Upper lobe of right lung (tissue), 1 donor: Measurements from ENCODE around the gene GRAMD1B. TPM values are rescaled to one million over a fixed set of nuclear protein-coding genes. Genes with fewer than 3 reads are reported as not detected.

ENCODE experiments used
- ATAC-seq: fragments of 200-7000 bp; cut with Tn5 transposase; one replicate; pipeline ENCODE4 v1.9.1; 2020; ENCODE audit warnings: mild to moderate bottlenecking, moderate library complexity
- DNase-seq: peaks from one replicate; pipeline ENCODE4 v3.0.0-alpha.2; 2020
- H3K27ac ChIP-seq: fragments of 200-600 bp; one replicate; pipeline ENCODE4 v1.8.0; 2022
- H3K27me3 ChIP-seq: fragments of 200-600 bp; one replicate; pipeline ENCODE4 v1.8.0; 2022; ENCODE audit warnings: mild to moderate bottlenecking
- H3K36me3 ChIP-seq: fragments of 200-600 bp; one replicate; pipeline ENCODE4 v1.8.0; 2022
- H3K4me1 ChIP-seq: fragments of 200-600 bp; one replicate; pipeline ENCODE4 v1.8.0; 2022
- H3K4me3 ChIP-seq: fragments of 200-600 bp; one replicate; pipeline ENCODE4 v1.8.0; 2022; ENCODE audit warnings: mild to moderate bottlenecking
- H3K9me3 ChIP-seq: fragments of 200-600 bp; one replicate; pipeline ENCODE4 v1.8.0; 2022
- intact Hi-C: fragments of 100-400 bp; cut with DNase I; formaldehyde crosslinking; loops from one replicate; pipeline ENCODE4 v1.11.0; 2022
- total RNA-seq: library from RNA; stranded (reverse); fragmentation: NEBNext Ultra II Directional; extraction: Animal tissue kit (Norgen Biotek cat#: 25700); gene quantifications from one replicate; pipeline ENCODE4 v1.2.1, GENCODE V29; 2021
- TF ChIP-seq, protein P1 (sequence below): fragments of 200-600 bp; IDR thresholded peaks from one replicate; pipeline ENCODE4 v1.8.0; 2022; ENCODE audit warnings: antibody characterized with exemption
- donor health status: DM: no; HTN: yes; CAD: no; lungs with severe emphysema.

The GRAMD1B gene
- total RNA-seq, 1 donor from 2014 or later, result 4.8 TPM

DNA sequence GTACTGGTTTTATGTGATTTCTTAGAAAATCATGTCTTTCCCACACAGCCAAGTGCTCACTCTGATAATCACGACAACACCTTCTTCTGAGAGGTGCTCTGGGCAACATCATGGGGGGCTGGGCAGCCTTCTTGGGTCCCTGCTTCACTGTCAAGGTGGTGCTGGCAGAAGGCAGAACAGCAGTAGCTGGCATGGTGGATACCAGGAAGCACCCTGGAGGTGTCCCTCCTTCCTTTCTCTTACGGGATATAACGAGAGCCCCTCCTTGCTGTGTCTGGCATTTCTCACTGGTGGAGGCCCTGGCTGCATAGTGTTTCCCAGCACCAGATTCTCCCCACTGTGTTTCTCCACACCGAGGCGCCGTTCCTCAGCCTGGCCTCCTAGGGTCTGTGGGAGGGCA, 163.5 kb downstream of the GRAMD1B start:
- no peaks in the 10 kb centered on the region for H3K9me3 ChIP-seq
- H3K4me3 ChIP-seq, result no peak overlapping the region
- no peaks in the 10 kb centered on the region for H3K27me3 ChIP-seq
- no peak for ATAC-seq
- no peak for DNase-seq
- H3K36me3 ChIP-seq, result no peaks in the 10 kb centered on the region
- H3K27ac ChIP-seq, result no peak overlapping the region
- no peaks in the 10 kb centered on the region for H3K4me1 ChIP-seq
- TF ChIP-seq, protein P1, sequence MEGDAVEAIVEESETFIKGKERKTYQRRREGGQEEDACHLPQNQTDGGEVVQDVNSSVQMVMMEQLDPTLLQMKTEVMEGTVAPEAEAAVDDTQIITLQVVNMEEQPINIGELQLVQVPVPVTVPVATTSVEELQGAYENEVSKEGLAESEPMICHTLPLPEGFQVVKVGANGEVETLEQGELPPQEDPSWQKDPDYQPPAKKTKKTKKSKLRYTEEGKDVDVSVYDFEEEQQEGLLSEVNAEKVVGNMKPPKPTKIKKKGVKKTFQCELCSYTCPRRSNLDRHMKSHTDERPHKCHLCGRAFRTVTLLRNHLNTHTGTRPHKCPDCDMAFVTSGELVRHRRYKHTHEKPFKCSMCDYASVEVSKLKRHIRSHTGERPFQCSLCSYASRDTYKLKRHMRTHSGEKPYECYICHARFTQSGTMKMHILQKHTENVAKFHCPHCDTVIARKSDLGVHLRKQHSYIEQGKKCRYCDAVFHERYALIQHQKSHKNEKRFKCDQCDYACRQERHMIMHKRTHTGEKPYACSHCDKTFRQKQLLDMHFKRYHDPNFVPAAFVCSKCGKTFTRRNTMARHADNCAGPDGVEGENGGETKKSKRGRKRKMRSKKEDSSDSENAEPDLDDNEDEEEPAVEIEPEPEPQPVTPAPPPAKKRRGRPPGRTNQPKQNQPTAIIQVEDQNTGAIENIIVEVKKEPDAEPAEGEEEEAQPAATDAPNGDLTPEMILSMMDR, result no peak
- intact Hi-C loops, result no loop called here

DNA sequence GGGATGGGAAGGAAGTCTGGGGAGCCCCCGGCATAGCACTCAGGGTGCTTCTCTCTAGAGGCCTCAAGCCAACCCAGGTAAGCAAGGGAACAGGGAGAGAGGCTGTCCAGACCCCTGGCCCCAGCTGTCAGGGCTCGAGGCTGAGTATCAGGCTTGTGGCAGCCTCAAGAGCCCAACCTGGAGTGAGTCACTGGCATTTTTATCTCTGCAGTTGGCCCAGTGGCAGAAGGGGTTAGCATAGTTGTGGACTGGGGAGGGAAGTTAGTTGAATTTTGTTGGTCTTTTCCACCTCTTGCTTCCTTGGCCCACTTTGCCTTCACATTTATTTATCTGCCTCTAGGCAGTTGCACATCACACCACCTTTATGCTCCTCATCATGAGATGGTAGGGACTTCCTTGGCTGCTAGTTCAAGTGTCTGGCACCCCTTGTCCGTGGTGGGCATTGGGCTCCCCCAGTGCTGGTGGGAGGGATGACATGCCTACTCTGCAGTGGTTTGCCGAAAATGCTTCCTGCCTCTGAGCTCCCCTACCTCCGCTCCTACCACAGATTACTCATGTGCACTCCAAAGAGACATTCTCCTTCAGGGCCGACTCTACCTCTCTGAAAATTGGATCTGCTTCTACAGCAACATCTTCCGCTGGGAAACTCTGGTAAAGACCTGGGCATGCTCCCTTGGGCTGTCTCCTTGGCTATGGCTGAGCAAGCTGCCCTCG, 164.3 kb downstream of the GRAMD1B start:
- H3K4me3 ChIP-seq, result no peak overlapping the region
- ATAC-seq, result no peak
- H3K36me3 ChIP-seq, result no peaks in the 10 kb centered on the region
- no peaks in the 10 kb centered on the region for H3K9me3 ChIP-seq
- H3K27ac ChIP-seq, result no peak overlapping the region
- no peaks in the 10 kb centered on the region for H3K27me3 ChIP-seq
- no peaks in the 10 kb centered on the region for H3K4me1 ChIP-seq
- intact Hi-C loops, result no loop called here
- TF ChIP-seq, protein P1, result no peak
- DNase-seq, result no peak

DNA sequence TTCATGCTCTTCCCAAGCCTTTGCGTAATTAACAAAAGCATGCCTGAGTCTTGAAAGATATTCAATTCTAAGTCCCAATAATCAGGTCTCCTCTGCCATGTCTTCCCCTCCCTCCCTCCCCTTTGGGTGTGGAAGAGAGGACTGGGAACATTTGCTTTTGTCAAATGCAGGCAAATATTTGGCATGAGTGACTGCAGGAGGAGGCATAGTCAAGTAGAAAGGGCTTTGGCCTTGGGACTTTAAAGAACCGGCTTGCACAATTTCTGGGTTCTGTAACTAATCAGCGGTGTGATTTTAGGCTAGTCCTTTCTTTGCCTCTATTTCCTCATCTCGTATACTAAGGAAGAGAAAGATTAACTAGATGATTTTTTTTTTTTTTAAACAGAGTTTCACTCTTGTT, 164.9 kb downstream of the GRAMD1B start:
- Histone ChIP-seq H3K9me3 (no peaks in the 10 kb centered on the region), H3K27me3 (no peaks in the 10 kb centered on the region), H3K36me3 (no peaks in the 10 kb centered on the region), H3K4me1 (no peaks in the 10 kb centered on the region), H3K27ac (no peak overlapping the region), H3K4me3 (no peak overlapping the region)
- ATAC-seq (no peak), DNase-seq (no peak)
- intact Hi-C loops, result no loop called here
- TF ChIP-seq, protein P1, result no peak

DNA sequence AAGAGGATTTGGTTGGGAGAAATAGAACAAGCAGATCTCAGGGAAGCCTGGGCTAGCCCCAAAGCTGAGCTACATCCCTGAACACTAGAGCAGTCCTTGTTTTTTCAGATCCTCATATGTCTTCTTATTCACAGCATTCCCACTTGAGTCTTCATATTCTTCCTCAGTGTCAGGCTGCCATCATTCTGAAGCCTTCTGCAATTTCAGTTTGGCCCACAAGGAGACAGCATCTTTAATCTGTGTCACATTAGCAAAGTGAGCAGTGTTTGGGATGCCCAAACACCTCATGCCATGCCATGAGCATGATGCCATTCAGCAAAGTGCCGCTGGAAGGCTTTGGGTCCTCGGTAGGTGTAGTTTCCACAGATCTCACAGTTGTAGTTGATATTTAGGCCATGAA, 167.8 kb downstream of the GRAMD1B start:
- intact Hi-C loops, result no loop called here
- Histone ChIP-seq H3K4me3 (no peak overlapping the region), H3K27me3 (no peaks in the 10 kb centered on the region), H3K36me3 (no peaks in the 10 kb centered on the region), H3K4me1 (no peaks in the 10 kb centered on the region), H3K9me3 (no peaks in the 10 kb centered on the region), H3K27ac (no peak overlapping the region)
- ATAC-seq (no peak), DNase-seq (no peak)
- TF ChIP-seq, protein P1, result no peak

DNA sequence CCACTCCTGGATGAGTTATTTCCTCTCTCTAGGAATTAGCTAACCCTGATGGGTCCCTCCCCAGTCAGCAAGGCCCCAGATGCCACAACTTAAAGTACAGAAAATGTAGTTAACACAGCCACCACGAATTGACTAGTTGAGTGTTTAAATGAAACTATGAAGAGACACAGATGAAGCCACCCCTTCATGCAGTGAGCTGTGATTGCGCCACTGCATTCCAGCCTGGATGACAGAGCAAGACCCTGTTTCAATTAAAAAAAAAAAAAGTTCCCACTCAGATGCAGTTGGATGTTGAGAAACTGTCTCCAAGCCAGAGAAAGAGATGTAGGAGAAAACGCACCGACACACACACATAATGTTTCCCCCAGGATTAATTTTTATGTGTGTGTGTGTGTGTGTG, 171.1 kb downstream of the GRAMD1B start:
- Histone ChIP-seq H3K27ac (no peak overlapping the region), H3K36me3 (no peaks in the 10 kb centered on the region), H3K27me3 (no peaks in the 10 kb centered on the region), H3K4me1 (no peaks in the 10 kb centered on the region), H3K4me3 (no peak overlapping the region), H3K9me3 (no peaks in the 10 kb centered on the region)
- DNase-seq (no peak), ATAC-seq (no peak)
- intact Hi-C loops, result no loop called here
- TF ChIP-seq, protein P1, result no peak

DNA sequence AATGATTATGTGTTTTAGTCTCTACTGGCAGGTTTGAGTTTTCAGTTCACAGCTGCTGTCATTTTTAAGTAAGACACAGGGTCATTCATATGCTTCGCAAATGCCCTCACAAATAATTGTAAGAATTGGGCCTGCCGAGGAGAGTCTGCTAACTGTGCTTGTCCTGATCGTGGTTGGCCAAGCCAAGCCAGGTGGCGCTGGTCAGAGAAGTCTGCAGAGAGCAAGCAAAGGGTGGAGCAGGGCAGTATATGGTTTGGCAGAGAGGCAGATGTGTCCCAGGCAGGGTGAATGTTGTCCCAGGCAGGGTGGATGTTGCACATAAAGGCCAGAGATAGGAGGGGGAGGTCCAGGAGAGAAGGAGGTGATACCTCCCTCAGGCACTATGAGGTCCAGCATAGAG, 171.7 kb downstream of the GRAMD1B start:
- no peaks in the 10 kb centered on the region for H3K36me3 ChIP-seq
- no peaks in the 10 kb centered on the region for H3K27me3 ChIP-seq
- no peak overlapping the region for H3K4me3 ChIP-seq
- H3K9me3 ChIP-seq, result no peaks in the 10 kb centered on the region
- H3K4me1 ChIP-seq, result no peaks in the 10 kb centered on the region
- intact Hi-C loops, result no loop called here
- ATAC-seq (no peak), DNase-seq (no peak)
- TF ChIP-seq, protein P1, result no peak
- no peak overlapping the region for H3K27ac ChIP-seq
